A673 (cell line): ENCODE results near the gene TPRKB. TPM values are rescaled to one million over a fixed set of nuclear protein-coding genes. Genes with fewer than 3 reads are reported as not detected.
"Not testable (repeated sequence)": the region's sequence is repeated elsewhere in the genome, so short reads cannot be mapped to it uniquely, and the experiment has no call there.

ENCODE experiments used
- Bru-seq: library from RNA; stranded (reverse); fragments of 400-500 nt; gene quantifications from one replicate; lab custom pipeline; 2021; lab: Mats Ljungman, UMichigan
- BruChase-seq, 2 experiments: library from RNA; stranded (reverse); fragments of 400-500 nt; gene quantifications; one replicate each; lab custom pipeline; 2021; lab: Mats Ljungman, UMichigan
- BruUV-seq: library from RNA; stranded (reverse); fragments of 400-500 nt; replicated peaks from 2 replicates; lab custom pipeline; 2021; lab: Mats Ljungman, UMichigan
- CTCF ChIA-PET: fragments of 300-600 bp; sonication (Branson Sonifier 250); formaldehyde crosslinking; loops from one replicate; lab custom pipeline; 2022; ENCODE audit warnings: antibody characterized with exemption; lab: Charles Lee
- POLR2A ChIA-PET: fragments of 300-600 bp; sonication (Branson Sonifier 250); formaldehyde crosslinking; loops from one replicate; lab custom pipeline; 2022; ENCODE audit warnings: antibody characterized with exemption; ENCODE audit not compliant: low non-redundant PET; lab: Charles Lee
- DNase-seq: peaks from one replicate; pipeline ENCODE4 v3.0.0-alpha.2; 2015; ENCODE audit warnings: low spot score
- H3K27ac ChIP-seq: fragments of 200-600 bp; sonication (generic); 2 replicates; pipeline ENCODE4 v1.5.1; 2016; ENCODE audit warnings: mixed run types, low read depth, mild to moderate bottlenecking, mixed read lengths, antibody characterized with exemption, low read length; ENCODE audit not compliant: poor library complexity, severe bottlenecking
- H3K27me3 ChIP-seq: fragments of 200-600 bp; sonication (generic); replicated peaks from 2 replicates; pipeline ENCODE4 v1.6.1; 2017; ENCODE audit warnings: mixed run types, low read depth, mild to moderate bottlenecking, mixed read lengths, antibody characterized with exemption, low read length; ENCODE audit not compliant: insufficient read depth, poor library complexity
- H3K36me3 ChIP-seq: fragments of 200-600 bp; sonication (generic); 2 replicates; pipeline ENCODE4 v1.6.1; 2016; ENCODE audit warnings: mixed run types, mild to moderate bottlenecking, mixed read lengths, antibody characterized with exemption, low read length; ENCODE audit not compliant: insufficient read depth, poor library complexity, severe bottlenecking
- H3K4me1 ChIP-seq: fragments of 200-600 bp; sonication (generic); 2 replicates; pipeline ENCODE4 v1.6.1; 2017; ENCODE audit warnings: mixed run types, mild to moderate bottlenecking, mixed read lengths, antibody characterized with exemption, low read length; ENCODE audit not compliant: insufficient read depth, poor library complexity, severe bottlenecking
- H3K4me3 ChIP-seq: fragments of 200-600 bp; sonication (generic); 2 replicates; pipeline ENCODE4 v1.5.1; 2016; ENCODE audit warnings: low read depth, mixed run types, mild to moderate bottlenecking, mixed read lengths, low read length; ENCODE audit not compliant: poor library complexity, severe bottlenecking
- H3K9me3 ChIP-seq: fragments of 200-600 bp; sonication (generic); 2 replicates; pipeline ENCODE4 v1.6.1; 2016; ENCODE audit warnings: mixed run types, low read depth, mild to moderate bottlenecking, mixed read lengths, antibody characterized with exemption, low read length; ENCODE audit not compliant: poor library complexity, severe bottlenecking
- EZH2 ChIP-seq: fragments of 200-600 bp; sonication (generic); IDR thresholded peaks from 2 replicates; pipeline ENCODE4 v1.6.1; 2017; ENCODE audit warnings: borderline replicate concordance, low read depth, mild to moderate bottlenecking, mixed read lengths, antibody characterized with exemption, low read length; ENCODE audit not compliant: poor library complexity, severe bottlenecking
- intact Hi-C: fragments of 100-400 bp; cut with micrococcal nuclease; formaldehyde crosslinking; loops from one replicate; pipeline ENCODE4 v1.10.0; 2022; ENCODE audit not compliant: unreplicated experiment
- long read RNA-seq: library from polyadenylated mRNA; stranded (forward); transcript quantifications from one replicate; pipeline ENCODE4 v2.0.0, GENCODE V29; 2022
- total RNA-seq: library from RNA; stranded (reverse); gene quantifications from 2 replicates; pipeline ENCODE4 v1.2.3, GENCODE V29; 2021
- TF ChIP-seq, protein P1 (sequence below): fragments of 300-800, 200-600 bp; sonication (generic); conservative IDR thresholded peaks from 2 replicates; pipeline ENCODE4 v1.5.1; 2017; ENCODE audit warnings: low read depth, mild to moderate bottlenecking, antibody characterized with exemption, low read length, moderate library complexity, mixed read lengths

TPRKB gene
- total RNA-seq (57.3 and 57.5 TPM in 2 replicates), Bru-seq, nascent RNA (percentile 88 among the genes with signal in this experiment), BruChase-seq, experiment 1, labeled RNA remaining after a 2-hour chase (percentile 84 among the genes with signal in this experiment), BruChase-seq, experiment 2, labeled RNA remaining after a 6-hour chase (percentile 83 among the genes with signal in this experiment)
- long read RNA-seq, transcript TPRKB-202 (6 exons, 819 nt) = minor isoform, 11 of 117 reads
- long read RNA-seq, transcript TPRKB-203 (6 exons, 816 nt) = minor isoform, 5 of 117 reads
- long read RNA-seq, transcript TPRKB-201 (5 exons, 748 nt) = major isoform, 45 of 117 reads
- long read RNA-seq, partial matches to known transcripts = 23 of 117 reads
- long read RNA-seq, other reads (novel, unspliced or antisense) = 28 of 117 reads

GRCh38 chr2:73736855-73737779 lies at the start of gene TPRKB:
Gene TPRKB (minus strand): TSS chr2:73737345. CDS start chr2:73734569, 2,776 bp downstream.
- Histone ChIP-seq H3K4me3 (peak within 1 kb of the TSS; percentile 91), H3K36me3 (peaks cover 20% of the 10 kb centered on the region), H3K27ac (peak within 1 kb of the TSS; percentile 78), H3K27me3 (no peaks in the 10 kb centered on the region), H3K9me3 (no peaks in the 10 kb centered on the region), H3K4me1 (peaks cover 11% of the 10 kb centered on the region)
- intact Hi-C loops = no loop called here
- BruUV-seq = no TSS peak
- ChIA-PET POLR2A (interaction anchor here (0.5 to 0.7 kb wide), 4 partner anchors 91 to 391 kb away, joined by 5 to 15 read pairs (median 8); partner anchors contain the start of gene STAMBP), CTCF (no interaction called here)
- DNase-seq = peak; percentile 99
- no peak for TF ChIP-seq EZH2
- TF ChIP-seq, protein P1, sequence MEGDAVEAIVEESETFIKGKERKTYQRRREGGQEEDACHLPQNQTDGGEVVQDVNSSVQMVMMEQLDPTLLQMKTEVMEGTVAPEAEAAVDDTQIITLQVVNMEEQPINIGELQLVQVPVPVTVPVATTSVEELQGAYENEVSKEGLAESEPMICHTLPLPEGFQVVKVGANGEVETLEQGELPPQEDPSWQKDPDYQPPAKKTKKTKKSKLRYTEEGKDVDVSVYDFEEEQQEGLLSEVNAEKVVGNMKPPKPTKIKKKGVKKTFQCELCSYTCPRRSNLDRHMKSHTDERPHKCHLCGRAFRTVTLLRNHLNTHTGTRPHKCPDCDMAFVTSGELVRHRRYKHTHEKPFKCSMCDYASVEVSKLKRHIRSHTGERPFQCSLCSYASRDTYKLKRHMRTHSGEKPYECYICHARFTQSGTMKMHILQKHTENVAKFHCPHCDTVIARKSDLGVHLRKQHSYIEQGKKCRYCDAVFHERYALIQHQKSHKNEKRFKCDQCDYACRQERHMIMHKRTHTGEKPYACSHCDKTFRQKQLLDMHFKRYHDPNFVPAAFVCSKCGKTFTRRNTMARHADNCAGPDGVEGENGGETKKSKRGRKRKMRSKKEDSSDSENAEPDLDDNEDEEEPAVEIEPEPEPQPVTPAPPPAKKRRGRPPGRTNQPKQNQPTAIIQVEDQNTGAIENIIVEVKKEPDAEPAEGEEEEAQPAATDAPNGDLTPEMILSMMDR = no peak

GRCh38 chr2:73783883-73784282 lies 46.7 kb upstream of the TPRKB start, which contains the start of gene C2orf78:
Gene C2orf78 (plus strand): TSS chr2:73784183. CDS start chr2:73784310, 127 bp downstream.
- H3K27ac ChIP-seq, H3K4me3 ChIP-seq, DNase-seq, CTCF ChIA-PET, H3K27me3 ChIP-seq, intact Hi-C loops, H3K36me3 ChIP-seq, BruUV-seq, POLR2A ChIA-PET, H3K4me1 ChIP-seq, H3K9me3 ChIP-seq: not testable (repeated sequence)

- H3K9me3 ChIP-seq, CTCF ChIA-PET, H3K4me1 ChIP-seq, POLR2A ChIA-PET, H3K27ac ChIP-seq, H3K36me3 ChIP-seq, H3K4me3 ChIP-seq, DNase-seq, H3K27me3 ChIP-seq, BruUV-seq, intact Hi-C loops: not testable (repeated sequence)
Observed at GRCh38 chr2:73783402-73783801, 46.3 kb upstream of the TPRKB start.

DNA sequence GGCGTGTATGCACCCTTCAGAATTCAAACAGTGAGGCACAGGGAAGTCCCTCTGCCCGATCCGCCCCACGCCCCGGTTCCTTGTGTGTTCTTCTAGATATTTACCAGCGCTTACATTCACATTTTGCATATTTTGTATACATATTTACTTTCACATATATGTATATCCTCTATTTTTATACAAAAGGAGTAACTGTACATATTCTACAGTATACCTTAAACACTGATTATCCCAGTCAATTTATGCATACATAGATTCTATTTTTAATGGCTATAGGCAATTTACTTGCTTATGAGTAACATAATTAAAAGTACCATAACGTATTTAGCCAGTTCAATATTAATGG lies 43.1 kb upstream of the TPRKB start:
- Histone ChIP-seq H3K27me3 (no peaks in the 10 kb centered on the region), H3K36me3 (peaks cover 11% of the 10 kb centered on the region), H3K27ac (peak overlapping the region; percentile 87), H3K9me3 (no peaks in the 10 kb centered on the region), H3K4me1 (no peaks in the 10 kb centered on the region), H3K4me3 (peak overlapping the region; percentile 92)
- ChIA-PET CTCF (interaction anchor here (0.6 kb wide), 1 partner anchor 803 kb away, joined by 5 read pairs; no protein-coding TSS in a partner anchor), POLR2A (no interaction called here)
- no TSS peak for BruUV-seq
- intact Hi-C loops = no loop called here
- TF ChIP-seq, protein P1 = no peak
- TF ChIP-seq EZH2 = no peak
- DNase-seq = no peak
